HepG2 (cell line): ENCODE data around the gene AKAP8L. TPM values are rescaled to one million over a fixed set of nuclear protein-coding genes. Genes with fewer than 3 reads are reported as not detected.

Source experiments
- ATAC-seq: fragments of 200-7000 bp; cut with Tn5 transposase; 3 replicates; pipeline ENCODE4 v1.9.1; 2020; ENCODE audit warnings: mild to moderate bottlenecking, moderate library complexity
- BruUV-seq: library from RNA; stranded (reverse); fragments of 400-500 nt; replicated peaks from 2 replicates; lab custom pipeline; 2021; lab: Mats Ljungman, UMichigan
- CTCF ChIA-PET: fragments of 300-600 bp; formaldehyde crosslinking; extraction: SDS; loops from one replicate; lab custom pipeline; 2021; ENCODE audit warnings: low total read pairs, inconsistent platforms, low intra/inter-chr PET ratio; lab: Yijun Ruan, JAX
- POLR2A ChIA-PET: fragments of 350-600 bp; sonication (Branson Sonifier 250); formaldehyde crosslinking; loops from one replicate; lab custom pipeline; 2020; ENCODE audit warnings: antibody characterized with exemption, inconsistent platforms; lab: Yijun Ruan, JAX
- DNase-seq: peaks from one replicate; pipeline ENCODE4 v3.0.0-alpha.2; 2015; ENCODE audit warnings: low spot score
- FAIRE-seq: peaks from 3 replicates; lab custom pipeline; 2011; peaks lifted over from hg19 to GRCh38; lab: Jason Lieb, UNC
- H2AFZ ChIP-seq: one replicate; pipeline ENCODE4 v1.6.1; 2011; ENCODE audit warnings: low read length, inconsistent platforms
- H3K27ac ChIP-seq: fragments of 300-600 bp; 3 replicates; pipeline ENCODE4 v1.8.0; 2011; ENCODE audit warnings: mixed run types, mild to moderate bottlenecking, mixed read lengths, low read length, inconsistent platforms; ENCODE audit not compliant: insufficient read depth; ENCODE audit errors: extremely low read length
- H3K27me3 ChIP-seq, 2 experiments: fragments of 200-600 bp in 1 of 2; 2 replicates in 1 of 2; 3 replicates in 1 of 2; pipeline versions ENCODE4 v1.6.0 to v1.8.0; 2011; ENCODE audit warnings: low read length in 2 of 2, mild to moderate bottlenecking in 2 of 2, moderate library complexity in 2 of 2, inconsistent platforms in 1 of 2; ENCODE audit not compliant: insufficient read depth in 2 of 2, control insufficient read depth in 1 of 2
- H3K36me3 ChIP-seq, 2 experiments: fragments of 200-600 bp in 1 of 2; replicated peaks in 1 of 2; 2 replicates in 1 of 2; 3 replicates in 1 of 2; pipeline versions ENCODE4 v1.5.1 to v1.8.0; 2011; ENCODE audit warnings: low read length in 2 of 2, inconsistent platforms in 1 of 2; ENCODE audit not compliant: insufficient read depth in 2 of 2, control insufficient read depth in 1 of 2
- H3K4me1 ChIP-seq: 2 replicates; pipeline ENCODE4 v1.5.1; 2012; ENCODE audit warnings: low read length, inconsistent platforms; ENCODE audit not compliant: insufficient read depth
- H3K4me2 ChIP-seq: 2 replicates; pipeline ENCODE4 v1.6.0; 2011; ENCODE audit warnings: low read depth, low read length, inconsistent platforms
- H3K4me3 ChIP-seq, 3 experiments: fragments of 200-600 bp in 1 of 3; sonication (generic), shearing (Covaris generic) in 1 of 3; replicated peaks in 1 of 3; 2 replicates each; pipeline ENCODE4 v1.5.1; 2011 to 2016; ENCODE audit warnings: low read length in 3 of 3, inconsistent platforms in 2 of 3, low read depth in 2 of 3, mild to moderate bottlenecking in 2 of 3, control low read depth in 1 of 3, mixed read lengths in 1 of 3; ENCODE audit not compliant: insufficient read depth in 1 of 3
- H3K79me2 ChIP-seq: one replicate; pipeline ENCODE4 v1.6.1; 2011; ENCODE audit warnings: low read length, inconsistent platforms; ENCODE audit not compliant: insufficient read depth
- H3K9ac ChIP-seq: 2 replicates; pipeline ENCODE4 v1.6.0; 2011; ENCODE audit warnings: mild to moderate bottlenecking, low read depth, low read length, inconsistent platforms; ENCODE audit not compliant: insufficient read depth
- H3K9me3 ChIP-seq: 2 replicates; pipeline ENCODE4 v1.5.1; 2012; ENCODE audit warnings: mild to moderate bottlenecking, low read length
- H4K20me1 ChIP-seq: 2 replicates; pipeline ENCODE4 v1.6.0; 2011; ENCODE audit warnings: inconsistent platforms, mild to moderate bottlenecking, low read length, moderate library complexity; ENCODE audit not compliant: insufficient read depth
- MAFF ChIP-seq: IDR thresholded peaks from 2 replicates; pipeline ENCODE4 v1.6.1; 2011; ENCODE audit warnings: low read depth, low read length, improper control_type of control experiment
- MAFK ChIP-seq, 2 experiments: IDR thresholded peaks in 1 of 2; conservative IDR thresholded peaks in 1 of 2; 2 replicates each; pipeline ENCODE4 v1.6.1; 2011; ENCODE audit warnings: improper control_type of control experiment in 2 of 2, low read length in 2 of 2
- NFE2L2 ChIP-seq: fragments of 150-350 bp; IDR thresholded peaks from 2 replicates; pipeline ENCODE4 v1.6.1; 2014; ENCODE audit warnings: low read length
- RBAK ChIP-seq: sonication (generic); formaldehyde crosslinking; IDR thresholded peaks from 2 replicates; pipeline ENCODE4 v1.5.1; 2020; ENCODE audit warnings: mild to moderate bottlenecking, missing genetic modification reagents
- ZFP36 ChIP-seq: fragments of 150-350 bp; IDR thresholded peaks from 2 replicates; pipeline ENCODE4 v1.6.1; 2018; ENCODE audit warnings: borderline replicate concordance, low read length, low read depth; ENCODE audit not compliant: partially characterized antibody
- ZNF431 ChIP-seq: sonication (generic); formaldehyde crosslinking; IDR thresholded peaks from 2 replicates; pipeline ENCODE4 v1.9.0; 2022; ENCODE audit warnings: missing genetic modification reagents, low read depth, mild to moderate bottlenecking, borderline replicate concordance
- WGBS: methylation state at CpG from one replicate; pipeline ENCODE4 v1.1.6; 2017; ENCODE audit warnings: low lambda C conversion rate; 5-methylcytosine and 5-hydroxymethylcytosine counted together
- in situ Hi-C: cut with HindIII; loops from 2 replicates; pipeline ENCODE4 v1.10.0; 2017; ENCODE audit warnings: low pct_unique_long_range_greater_than_20kb; ENCODE audit not compliant: extremely low pct_ligation_motif_present
- intact Hi-C: fragments of 100-400 bp; cut with micrococcal nuclease; formaldehyde crosslinking; loops from one replicate; pipeline ENCODE4 v1.10.0; 2022; ENCODE audit not compliant: unreplicated experiment
- polyA plus RNA-seq, 8 experiments: library from polyadenylated mRNA; depleted of rRNA in 3 of 8; stranded (reverse) in 7 of 8; unstranded in 1 of 8; fragments of >200 nt; fragmentation: Illumina TruSeq in 4 of 8; extraction: Trizol in 4 of 8; gene quantifications; 2 replicates each; pipeline versions ENCODE4 v1.2.1 to v1.2.3, GENCODE V29; 2011 to 2016; ENCODE audit warnings: low read depth in 4 of 8, missing spikeins in 1 of 8, mixed read lengths in 1 of 8; ENCODE audit not compliant: insufficient read depth in 1 of 8
- total RNA-seq, 5 experiments: library from RNA; depleted of rRNA; stranded (reverse); fragments of >200 nt; fragmentation: Illumina TruSeq; extraction: Trizol; gene quantifications; 2 replicates each; pipeline ENCODE4 v1.2.3, GENCODE V29; 2016; ENCODE audit warnings: low read depth in 1 of 5
- TF ChIP-seq, protein P1 (sequence below): sonication (generic); formaldehyde crosslinking; IDR thresholded peaks from 2 replicates; pipeline ENCODE4 v1.4.0; 2020; ENCODE audit warnings: missing genetic modification reagents, borderline replicate concordance
- TF ChIP-seq, protein P2 (sequence below): sonication (generic); formaldehyde crosslinking; IDR thresholded peaks from 2 replicates; pipeline ENCODE4 v1.4.0; 2020; ENCODE audit warnings: missing genetic modification reagents

The AKAP8L gene
- total and polyA plus RNA-seq, 2 of the 13 experiments (the other 11 are each of a cell fraction or from before 2014, with no cell fraction given), result 48.2 to 49.6 TPM

DNA sequence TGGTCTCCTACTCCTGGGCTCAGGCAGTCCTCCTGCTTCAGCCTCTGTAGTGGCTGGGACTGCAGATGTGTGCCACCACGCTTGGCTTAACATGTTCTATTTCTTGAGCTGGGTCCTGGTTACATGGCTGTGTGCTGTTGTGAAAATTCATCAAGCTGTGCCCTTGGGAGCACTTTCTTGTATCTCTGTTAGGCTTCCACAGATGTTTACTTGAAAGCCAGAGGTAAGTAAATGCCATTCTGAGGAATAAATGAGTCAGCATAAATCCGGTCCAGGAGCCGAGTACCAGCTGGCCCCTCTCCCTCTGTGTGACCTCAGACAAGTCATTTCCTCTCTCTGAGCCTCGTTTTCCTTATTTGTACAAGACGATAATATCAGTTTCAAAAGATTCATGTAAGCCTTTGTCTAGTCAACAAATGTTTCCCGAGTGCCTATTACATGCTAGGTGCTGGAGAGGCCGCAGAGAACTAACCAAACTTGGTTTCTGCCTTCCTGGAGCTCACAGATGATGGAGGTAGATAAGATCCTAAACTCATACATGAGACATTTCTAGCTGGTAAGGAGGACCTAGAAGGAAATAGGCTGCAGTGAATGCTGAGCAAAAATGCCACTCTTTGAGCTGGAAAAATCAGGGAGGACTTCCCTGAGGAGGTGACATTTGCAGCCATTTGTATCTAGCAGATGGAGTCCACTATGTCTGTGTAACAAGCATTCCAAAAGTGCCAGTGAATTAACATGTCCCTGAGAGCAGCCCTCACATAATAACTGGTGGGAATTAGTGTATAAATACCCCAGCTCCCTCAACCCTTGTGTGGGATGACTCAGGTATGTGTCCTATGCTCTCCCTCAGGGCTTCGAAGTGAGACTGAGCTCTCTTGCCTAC, 48.3 kb upstream of the AKAP8L start:
- ChIA-PET POLR2A (no interaction called here), CTCF (no interaction called here)
- no peaks in the 10 kb centered on the region for H4K20me1 ChIP-seq
- TF ChIP-seq MAFF, result peak; percentile 81
- TF ChIP-seq, protein P1, sequence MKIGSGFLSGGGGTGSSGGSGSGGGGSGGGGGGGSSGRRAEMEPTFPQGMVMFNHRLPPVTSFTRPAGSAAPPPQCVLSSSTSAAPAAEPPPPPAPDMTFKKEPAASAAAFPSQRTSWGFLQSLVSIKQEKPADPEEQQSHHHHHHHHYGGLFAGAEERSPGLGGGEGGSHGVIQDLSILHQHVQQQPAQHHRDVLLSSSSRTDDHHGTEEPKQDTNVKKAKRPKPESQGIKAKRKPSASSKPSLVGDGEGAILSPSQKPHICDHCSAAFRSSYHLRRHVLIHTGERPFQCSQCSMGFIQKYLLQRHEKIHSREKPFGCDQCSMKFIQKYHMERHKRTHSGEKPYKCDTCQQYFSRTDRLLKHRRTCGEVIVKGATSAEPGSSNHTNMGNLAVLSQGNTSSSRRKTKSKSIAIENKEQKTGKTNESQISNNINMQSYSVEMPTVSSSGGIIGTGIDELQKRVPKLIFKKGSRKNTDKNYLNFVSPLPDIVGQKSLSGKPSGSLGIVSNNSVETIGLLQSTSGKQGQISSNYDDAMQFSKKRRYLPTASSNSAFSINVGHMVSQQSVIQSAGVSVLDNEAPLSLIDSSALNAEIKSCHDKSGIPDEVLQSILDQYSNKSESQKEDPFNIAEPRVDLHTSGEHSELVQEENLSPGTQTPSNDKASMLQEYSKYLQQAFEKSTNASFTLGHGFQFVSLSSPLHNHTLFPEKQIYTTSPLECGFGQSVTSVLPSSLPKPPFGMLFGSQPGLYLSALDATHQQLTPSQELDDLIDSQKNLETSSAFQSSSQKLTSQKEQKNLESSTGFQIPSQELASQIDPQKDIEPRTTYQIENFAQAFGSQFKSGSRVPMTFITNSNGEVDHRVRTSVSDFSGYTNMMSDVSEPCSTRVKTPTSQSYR, result no peak
- peak; percentile 89 for TF ChIP-seq ZFP36
- TF ChIP-seq ZNF431 (CRISPR knock-in tag), result no peak
- TF ChIP-seq, protein P2, sequence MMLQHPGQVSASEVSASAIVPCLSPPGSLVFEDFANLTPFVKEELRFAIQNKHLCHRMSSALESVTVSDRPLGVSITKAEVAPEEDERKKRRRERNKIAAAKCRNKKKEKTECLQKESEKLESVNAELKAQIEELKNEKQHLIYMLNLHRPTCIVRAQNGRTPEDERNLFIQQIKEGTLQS, result no peak
- TF ChIP-seq MAFK (conservative IDR thresholded peaks at IDR 0.05 in 1 of 2, IDR thresholded peaks at IDR 0.05 in 1 of 2; ENCODE audit: low read length in 2 of 2), result peak; percentile 83 to 90
- TF ChIP-seq NFE2L2, result peak; percentile 65
- TF ChIP-seq RBAK (CRISPR knock-in tag), result peak; percentile 74; the same call in 1 of the 2 replicates
- BruUV-seq, result no TSS peak
- FAIRE-seq (no peak), DNase-seq (no peak), ATAC-seq (no peak)
- in situ Hi-C loops (no loop called here), intact Hi-C loops (no loop called here)
- no peaks in the 10 kb centered on the region for H3K9me3 ChIP-seq
- no peaks in the 10 kb centered on the region for H3K36me3 ChIP-seq
- H3K4me3 ChIP-seq, result no peak overlapping the region
- H3K27me3 ChIP-seq, result no peaks in the 10 kb centered on the region
- H3K9ac ChIP-seq, result no peak overlapping the region
- H3K4me1 ChIP-seq, result peaks cover 33% of the 10 kb centered on the region
- no peaks in the 10 kb centered on the region for H3K79me2 ChIP-seq
- H2AFZ ChIP-seq, result no peak overlapping the region
- no peak overlapping the region for H3K27ac ChIP-seq
- 36% methylated on average over 8 of the region's 8 CpGs for WGBS
- no peak overlapping the region for H3K4me2 ChIP-seq
